SH-SY5Y (cell line): ENCODE results near the gene RNASEH2C.

Source experiments
- GATA2 ChIP-seq: IDR thresholded peaks from 2 replicates; pipeline ENCODE4 v1.6.1; 2011; ENCODE audit warnings: mild to moderate bottlenecking, low read depth, low read length
- GATA3 ChIP-seq: IDR thresholded peaks from 2 replicates; pipeline ENCODE4 v1.6.1; 2011; ENCODE audit warnings: low read depth, mild to moderate bottlenecking, low read length, moderate library complexity

GRCh38 chr11:65713212-65713969, 7.2 kb downstream of the RNASEH2C start:
- no peak for TF ChIP-seq GATA2
- no peak for TF ChIP-seq GATA3
